ENCODE results near the gene OR5I1. TPM values are rescaled to one million over a fixed set of nuclear protein-coding genes. Genes with fewer than 3 reads are reported as not detected.
"Not testable (repeated sequence)": the region's sequence is repeated elsewhere in the genome, so short reads cannot be mapped to it uniquely, and the experiment has no call there.

Gene OR5I1
- total and polyA plus RNA-seq, 2 donors (not counting 1 experiment from before 2014, with no cell fraction given), result not detected

DNA sequence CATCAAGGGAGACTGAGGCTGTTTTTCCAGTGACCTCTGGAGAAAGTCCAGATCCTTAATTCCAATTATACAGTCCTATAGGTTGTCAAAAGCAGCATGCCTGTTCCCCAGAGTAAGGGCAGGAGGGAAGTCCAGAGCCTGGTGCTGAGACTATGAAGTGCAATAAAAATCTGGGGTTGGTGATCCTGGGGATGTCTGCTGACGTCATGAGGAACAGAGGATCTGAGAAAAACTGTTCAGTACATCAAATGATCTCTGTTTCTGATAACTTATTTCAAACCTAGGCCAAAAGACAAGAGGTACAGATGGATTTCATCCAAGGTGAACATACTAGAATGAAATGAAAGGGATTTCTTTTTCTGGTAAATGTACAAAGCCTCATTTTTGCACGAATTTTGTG is 33.9 kb downstream of the OR5I1 start:
- POLR2A ChIA-PET, result no interaction called here
- Mint-ChIP-seq H3K27ac (no peak overlapping the region), H3K9me3 (ENCODE audit: insufficient read depth) (peaks cover 2% of the 10 kb centered on the region), H3K4me3 (no peak overlapping the region), H3K27me3 (no peaks in the 10 kb centered on the region), H3K4me1 (no peaks in the 10 kb centered on the region)
- H3K27ac ChIP-seq (ENCODE audit: low read length in 2 of 2), result no peak overlapping the region
- WGBS (ENCODE audit: insufficient coverage), result 60% methylated on average over 1 of the region's 2 CpGs
- intact Hi-C loops (cut with micrococcal nuclease), result no loop called here
- CTCF ChIA-PET, result no interaction called here
- H3K4me1 ChIP-seq (ENCODE audit: control insufficient read depth in 2 of 2, insufficient read depth in 2 of 2, low read length in 2 of 2), result no peaks in the 10 kb centered on the region
- H4K20me1 ChIP-seq (ENCODE audit: control insufficient read depth, insufficient read depth, low read length, poor library complexity, severe bottlenecking), result no peaks in the 10 kb centered on the region
- no peak for TF ChIP-seq EZH2 (IDR thresholded peaks at IDR 0.05; ENCODE audit: borderline replicate concordance, insufficient read depth, low read depth, low read length, poor library complexity, severe bottlenecking)
- TF ChIP-seq, protein P1, sequence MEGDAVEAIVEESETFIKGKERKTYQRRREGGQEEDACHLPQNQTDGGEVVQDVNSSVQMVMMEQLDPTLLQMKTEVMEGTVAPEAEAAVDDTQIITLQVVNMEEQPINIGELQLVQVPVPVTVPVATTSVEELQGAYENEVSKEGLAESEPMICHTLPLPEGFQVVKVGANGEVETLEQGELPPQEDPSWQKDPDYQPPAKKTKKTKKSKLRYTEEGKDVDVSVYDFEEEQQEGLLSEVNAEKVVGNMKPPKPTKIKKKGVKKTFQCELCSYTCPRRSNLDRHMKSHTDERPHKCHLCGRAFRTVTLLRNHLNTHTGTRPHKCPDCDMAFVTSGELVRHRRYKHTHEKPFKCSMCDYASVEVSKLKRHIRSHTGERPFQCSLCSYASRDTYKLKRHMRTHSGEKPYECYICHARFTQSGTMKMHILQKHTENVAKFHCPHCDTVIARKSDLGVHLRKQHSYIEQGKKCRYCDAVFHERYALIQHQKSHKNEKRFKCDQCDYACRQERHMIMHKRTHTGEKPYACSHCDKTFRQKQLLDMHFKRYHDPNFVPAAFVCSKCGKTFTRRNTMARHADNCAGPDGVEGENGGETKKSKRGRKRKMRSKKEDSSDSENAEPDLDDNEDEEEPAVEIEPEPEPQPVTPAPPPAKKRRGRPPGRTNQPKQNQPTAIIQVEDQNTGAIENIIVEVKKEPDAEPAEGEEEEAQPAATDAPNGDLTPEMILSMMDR (IDR thresholded peaks at IDR 0.05), result no peak
- no peak overlapping the region for H3K4me2 ChIP-seq (replicated peaks; ENCODE audit: low read depth, low read length, poor library complexity, severe bottlenecking)
- H3K4me3 ChIP-seq (ENCODE audit: control extremely low read depth in 1 of 5, extremely low read depth in 1 of 5, insufficient read depth in 1 of 5, low read depth in 2 of 5, low read length in 4 of 5), result no peak overlapping the region
- H3K27me3 ChIP-seq (replicated peaks in 1 of 4; ENCODE audit: control extremely low read depth in 1 of 4, control insufficient read depth in 3 of 4, insufficient read depth in 4 of 4, low read length in 3 of 4), result no peaks in the 10 kb centered on the region
- H3K36me3 ChIP-seq (replicated peaks in 1 of 2; ENCODE audit: control extremely low read depth in 1 of 2, control insufficient read depth in 1 of 2, extremely low read depth in 1 of 2, insufficient read depth in 2 of 2, low read length in 1 of 2), result no peaks in the 10 kb centered on the region
- no peak overlapping the region for H3K9ac ChIP-seq (ENCODE audit: low read length)
- H2AFZ ChIP-seq (ENCODE audit: insufficient read depth, low read depth, low read length, poor library complexity, severe bottlenecking), result no peak overlapping the region
- no peaks in the 10 kb centered on the region for H3K9me3 ChIP-seq (ENCODE audit: control extremely low read depth in 1 of 3, control insufficient read depth in 2 of 3, insufficient read depth in 1 of 3, low read length in 2 of 3)
- DNase-seq (no peak), ATAC-seq (ENCODE audit: low read depth) (no peak)
- H3K79me2 ChIP-seq (ENCODE audit: control insufficient read depth, insufficient read depth, low read length), result no peaks in the 10 kb centered on the region

DNA sequence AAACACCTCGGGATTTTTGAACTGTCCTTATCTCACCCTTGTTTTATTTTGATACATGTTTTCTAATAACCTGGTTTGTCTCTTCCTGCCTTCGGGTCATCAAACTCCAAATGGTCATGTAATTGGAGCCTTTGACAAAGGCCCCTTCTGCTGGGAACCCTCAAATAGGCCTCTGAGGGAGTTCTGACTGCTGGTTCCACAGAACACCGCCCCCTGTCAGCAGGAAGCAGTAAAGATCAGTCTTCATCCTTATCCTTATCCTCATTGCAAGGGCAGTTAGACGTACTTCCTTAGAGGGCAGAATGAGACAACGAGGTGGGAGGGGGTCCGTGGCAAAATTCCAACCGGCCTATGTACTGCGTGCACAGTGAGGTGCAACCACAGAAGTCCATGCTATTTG is 41.0 kb downstream of the OR5I1 start:
- POLR2A ChIA-PET, result no interaction called here
- no peaks in the 10 kb centered on the region for H3K4me1 Mint-ChIP-seq
- no peaks in the 10 kb centered on the region for H3K79me2 ChIP-seq (ENCODE audit: control insufficient read depth, insufficient read depth, low read length)
- peaks cover 0 to 3% (median 3%) of the 10 kb centered on the region in 3 donors for H3K9me3 ChIP-seq (ENCODE audit: control extremely low read depth in 1 of 3, control insufficient read depth in 2 of 3, insufficient read depth in 1 of 3, low read length in 2 of 3)
- no peaks in the 10 kb centered on the region for H3K36me3 ChIP-seq (replicated peaks in 1 of 2; ENCODE audit: control extremely low read depth in 1 of 2, control insufficient read depth in 1 of 2, extremely low read depth in 1 of 2, insufficient read depth in 2 of 2, low read length in 1 of 2)
- peaks cover 5% of the 10 kb centered on the region for H3K9me3 Mint-ChIP-seq (ENCODE audit: insufficient read depth)
- H3K4me3 Mint-ChIP-seq, result no peak overlapping the region
- DNase-seq, result no peak
- 75% methylated on average over 6 of the region's 8 CpGs for WGBS (ENCODE audit: insufficient coverage)
- H3K4me3 ChIP-seq (ENCODE audit: control extremely low read depth in 1 of 5, extremely low read depth in 1 of 5, insufficient read depth in 1 of 5, low read depth in 2 of 5, low read length in 4 of 5), result no peak overlapping the region
- H3K4me1 ChIP-seq (ENCODE audit: control insufficient read depth in 2 of 2, insufficient read depth in 2 of 2, low read length in 2 of 2), result no peaks in the 10 kb centered on the region
- no peak overlapping the region for H3K4me2 ChIP-seq (replicated peaks; ENCODE audit: low read depth, low read length, poor library complexity, severe bottlenecking)
- H3K27ac ChIP-seq (ENCODE audit: low read length in 2 of 2), result no peak overlapping the region
- no peaks in the 10 kb centered on the region for H3K27me3 Mint-ChIP-seq
- no peaks in the 10 kb centered on the region for H4K20me1 ChIP-seq (ENCODE audit: control insufficient read depth, insufficient read depth, low read length, poor library complexity, severe bottlenecking)
- TF ChIP-seq, protein P1 (IDR thresholded peaks at IDR 0.05), result no peak
- no peak for TF ChIP-seq EZH2 (IDR thresholded peaks at IDR 0.05; ENCODE audit: borderline replicate concordance, insufficient read depth, low read depth, low read length, poor library complexity, severe bottlenecking)
- no peaks in the 10 kb centered on the region for H3K27me3 ChIP-seq (replicated peaks in 1 of 4; ENCODE audit: control extremely low read depth in 1 of 4, control insufficient read depth in 3 of 4, insufficient read depth in 4 of 4, low read length in 3 of 4)
- H2AFZ ChIP-seq (ENCODE audit: insufficient read depth, low read depth, low read length, poor library complexity, severe bottlenecking), result no peak overlapping the region
- ATAC-seq (ENCODE audit: low read depth), result no peak
- no peak overlapping the region for H3K9ac ChIP-seq (ENCODE audit: low read length)
- intact Hi-C loops (cut with micrococcal nuclease), result no loop called here
- no peak overlapping the region for H3K27ac Mint-ChIP-seq
- CTCF ChIA-PET, result no interaction called here

DNA sequence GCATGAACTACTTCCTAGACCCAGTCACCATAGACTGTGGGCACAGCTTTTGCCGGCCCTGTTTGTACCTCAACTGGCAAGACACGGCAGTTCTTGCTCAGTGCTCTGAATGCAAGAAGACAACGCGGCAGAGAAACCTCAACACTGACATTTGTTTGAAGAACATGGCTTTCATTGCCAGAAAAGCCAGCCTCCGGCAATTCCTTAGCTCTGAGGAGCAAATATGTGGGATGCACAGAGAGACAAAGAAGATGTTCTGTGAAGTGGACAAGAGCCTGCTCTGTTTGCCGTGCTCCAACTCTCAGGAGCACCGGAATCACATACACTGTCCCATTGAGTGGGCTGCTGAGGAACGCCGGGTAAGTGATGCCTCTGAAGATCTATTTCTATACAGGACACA is 50.7 kb downstream of the OR5I1 start:
- H3K9me3 ChIP-seq (ENCODE audit: control extremely low read depth in 1 of 3, control insufficient read depth in 2 of 3, insufficient read depth in 1 of 3, low read length in 2 of 3); H3K4me3 ChIP-seq (ENCODE audit: control extremely low read depth in 1 of 5, extremely low read depth in 1 of 5, insufficient read depth in 1 of 5, low read depth in 2 of 5, low read length in 4 of 5); H3K36me3 ChIP-seq (replicated peaks in 1 of 2; ENCODE audit: control extremely low read depth in 1 of 2, control insufficient read depth in 1 of 2, extremely low read depth in 1 of 2, insufficient read depth in 2 of 2, low read length in 1 of 2); intact Hi-C loops (cut with micrococcal nuclease); H3K4me3 Mint-ChIP-seq; H3K4me1 Mint-ChIP-seq; CTCF ChIA-PET; H3K4me2 ChIP-seq (replicated peaks; ENCODE audit: low read depth, low read length, poor library complexity, severe bottlenecking); H4K20me1 ChIP-seq (ENCODE audit: control insufficient read depth, insufficient read depth, low read length, poor library complexity, severe bottlenecking); H3K9ac ChIP-seq (ENCODE audit: low read length); H3K27me3 ChIP-seq (replicated peaks in 1 of 4; ENCODE audit: control extremely low read depth in 1 of 4, control insufficient read depth in 3 of 4, insufficient read depth in 4 of 4, low read length in 3 of 4); H2AFZ ChIP-seq (ENCODE audit: insufficient read depth, low read depth, low read length, poor library complexity, severe bottlenecking); H3K27me3 Mint-ChIP-seq; ATAC-seq (ENCODE audit: low read depth); H3K27ac Mint-ChIP-seq; H3K27ac ChIP-seq (ENCODE audit: low read length in 2 of 2); H3K4me1 ChIP-seq (ENCODE audit: control insufficient read depth in 2 of 2, insufficient read depth in 2 of 2, low read length in 2 of 2); POLR2A ChIA-PET; H3K9me3 Mint-ChIP-seq (ENCODE audit: insufficient read depth); DNase-seq; H3K79me2 ChIP-seq (ENCODE audit: control insufficient read depth, insufficient read depth, low read length): not testable (repeated sequence)
- WGBS (ENCODE audit: insufficient coverage), result 95% methylated on average over 6 of the region's 9 CpGs
